ENCODE data around the gene INF2.

Gene INF2

DNA sequence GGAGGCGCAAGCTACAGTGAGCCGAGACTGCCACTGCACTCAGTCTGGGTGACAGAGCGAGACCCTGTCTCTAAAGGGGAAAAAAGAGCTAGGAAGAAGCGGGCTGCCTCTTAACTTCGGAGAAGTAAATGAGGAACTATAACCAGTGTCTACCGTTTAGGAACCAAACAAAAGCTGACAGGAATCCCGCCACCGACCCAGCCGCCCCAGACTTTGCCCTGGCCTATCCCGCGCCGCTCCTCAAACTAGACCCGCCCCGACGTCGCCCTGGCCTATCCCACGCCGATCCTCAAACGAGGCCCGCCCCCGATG, 63.0 kb downstream of the INF2 start:
- Histone ChIP-seq H3K4me3 (ENCODE audit: low read depth, low read length) (peak overlapping the region; percentile 50), H2BK120ac (ENCODE audit: insufficient read depth, low read length, poor library complexity) (peak overlapping the region; percentile 23), H3K79me1 (ENCODE audit: low read length) (peaks cover 8% of the 10 kb centered on the region)

DNA sequence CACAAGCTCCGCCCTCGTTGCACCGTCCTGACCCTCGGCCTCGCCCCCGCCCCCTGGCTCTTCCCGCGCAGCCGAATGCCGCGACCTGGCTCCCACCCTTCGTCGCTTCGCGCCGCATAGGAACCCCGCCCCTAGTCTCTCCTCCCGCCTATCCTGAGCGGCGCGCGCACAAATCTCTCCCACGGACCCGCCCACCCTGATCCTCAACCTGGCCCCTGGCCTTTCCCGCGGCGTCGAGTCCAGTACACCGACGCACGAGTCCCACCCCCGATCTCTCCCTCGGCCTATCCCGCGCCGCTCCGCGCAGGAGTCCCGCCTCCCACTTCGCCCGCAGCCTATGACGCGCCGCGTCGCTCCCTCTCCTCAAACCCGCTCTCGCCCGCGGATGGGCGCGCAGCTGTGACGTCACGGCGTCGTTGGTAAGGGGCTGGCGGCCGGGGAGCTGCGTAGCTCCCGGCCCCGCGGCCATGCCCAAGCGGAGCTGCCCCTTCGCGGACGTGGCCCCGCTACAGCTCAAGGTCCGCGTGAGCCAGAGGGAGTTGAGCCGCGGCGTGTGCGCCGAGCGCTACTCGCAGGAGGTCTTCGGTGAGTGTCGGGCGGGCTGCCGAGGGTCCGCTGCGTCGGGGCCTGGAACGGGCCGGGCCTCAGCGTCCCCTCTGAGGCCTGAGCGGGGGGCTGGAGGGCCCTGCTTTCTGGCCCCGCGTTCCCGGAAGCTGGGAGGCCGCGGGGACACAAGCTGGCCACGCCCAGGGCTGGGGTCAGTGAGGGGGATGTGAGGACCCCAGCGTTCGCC, 63.5 kb downstream of the INF2 start, which contains the start of gene SIVA1:
Gene SIVA1 (plus strand): TSS at position 413 of the 793 bp plus-strand sequence. CDS start 55 bp downstream, at position 468.
- Histone ChIP-seq H2BK120ac (ENCODE audit: insufficient read depth, low read length, poor library complexity) (peak within 1 kb of the TSS; percentile 90), H3K18ac (ENCODE audit: low read length) (peak within 1 kb of the TSS; percentile 87), H3K14ac (ENCODE audit: low read length) (peak within 1 kb of the TSS; percentile 93), H3K9ac (ENCODE audit: low read length) (peak within 1 kb of the TSS; percentile 98), H2BK12ac (ENCODE audit: low read length) (no peak within 1 kb of the TSS), H3K4me2 (ENCODE audit: low read length) (peak within 1 kb of the TSS; percentile 92), H3K79me2 (ENCODE audit: control insufficient read depth, insufficient read depth, low read length, poor library complexity) (peaks cover 13% of the 10 kb centered on the region), H3K4me3 (ENCODE audit: low read depth, low read length) (peak within 1 kb of the TSS; percentile 100), H3K23ac (ENCODE audit: low read length) (no peak within 1 kb of the TSS), H3K4me1 (ENCODE audit: control insufficient read depth in 1 of 2, insufficient read depth in 2 of 2, low read length in 2 of 2) (peaks cover 14 to 23% of the 10 kb centered on the region in 2 experiments), H3K27me3 (ENCODE audit: insufficient read depth, low read length) (no peaks in the 10 kb centered on the region), H4K8ac (ENCODE audit: low read depth, low read length) (peak within 1 kb of the TSS; percentile 97), H2AK5ac (ENCODE audit: low read length) (peak within 1 kb of the TSS; percentile 80), H3K79me1 (ENCODE audit: low read length) (peaks cover 8% of the 10 kb centered on the region), H4K12ac (ENCODE audit: low read depth, low read length) (peak within 1 kb of the TSS; percentile 85), H3K9me3 (ENCODE audit: insufficient read depth, low read depth, low read length) (peaks cover 16% of the 10 kb centered on the region), H4K91ac (ENCODE audit: low read depth, low read length) (peak within 1 kb of the TSS; percentile 78), H3K36me3 (ENCODE audit: control insufficient read depth in 1 of 2, insufficient read depth in 2 of 2, low read length in 2 of 2) (peaks cover 28 to 30% of the 10 kb centered on the region in 2 experiments), H3K4ac (ENCODE audit: low read depth, low read length) (peak within 1 kb of the TSS; percentile 90), H2BK5ac (ENCODE audit: low read depth, low read length, poor library complexity) (peak within 1 kb of the TSS; percentile 78), H3K27ac (ENCODE audit: low read depth, low read length) (peak within 1 kb of the TSS; percentile 77), H2AFZ (ENCODE audit: insufficient read depth, low read length, poor library complexity) (peak within 1 kb of the TSS; percentile 68)
- DNase-seq: peak; percentile 99 to 100
- no CpG with 5 or more reads among the region's 95 CpGs for WGBS (ENCODE audit: extremely low coverage, insufficient coverage, insufficient read length)

More for the DNA sequence above, 63.0 kb downstream of the INF2 start:
- Histone ChIP-seq H3K79me2 (ENCODE audit: control insufficient read depth, insufficient read depth, low read length, poor library complexity) (peaks cover 13% of the 10 kb centered on the region), H2AFZ (ENCODE audit: insufficient read depth, low read length, poor library complexity) (no peak overlapping the region), H3K9ac (ENCODE audit: low read length) (peak overlapping the region; percentile 75), H2BK12ac (ENCODE audit: low read length) (no peak overlapping the region), H3K18ac (ENCODE audit: low read length) (no peak overlapping the region), H3K14ac (ENCODE audit: low read length) (peak overlapping the region; percentile 71), H2BK5ac (ENCODE audit: low read depth, low read length, poor library complexity) (peak overlapping the region; percentile 37), H3K4ac (ENCODE audit: low read depth, low read length) (no peak overlapping the region), H3K36me3 (ENCODE audit: control insufficient read depth in 1 of 2, insufficient read depth in 2 of 2, low read length in 2 of 2) (peaks cover 23 to 25% of the 10 kb centered on the region in 2 experiments), H3K27ac (ENCODE audit: low read depth, low read length) (peak overlapping the region; percentile 77), H3K9me3 (ENCODE audit: insufficient read depth, low read depth, low read length) (peaks cover 16% of the 10 kb centered on the region), H3K23ac (ENCODE audit: low read length) (no peak overlapping the region), H4K8ac (ENCODE audit: low read depth, low read length) (peak overlapping the region; percentile 87), H2AK5ac (ENCODE audit: low read length) (no peak overlapping the region), H4K91ac (ENCODE audit: low read depth, low read length) (peak overlapping the region; percentile 78), H3K27me3 (ENCODE audit: insufficient read depth, low read length) (no peaks in the 10 kb centered on the region), H3K4me1 (ENCODE audit: control insufficient read depth in 1 of 2, insufficient read depth in 2 of 2, low read length in 2 of 2) (peaks cover 18 to 25% of the 10 kb centered on the region in 2 experiments), H4K12ac (ENCODE audit: low read depth, low read length) (peak overlapping the region; percentile 37), H3K4me2 (ENCODE audit: low read length) (peak overlapping the region; percentile 69)
- DNase-seq: no peak
- no CpG with 5 or more reads among the region's 21 CpGs for WGBS (ENCODE audit: extremely low coverage, insufficient coverage, insufficient read length)

DNA sequence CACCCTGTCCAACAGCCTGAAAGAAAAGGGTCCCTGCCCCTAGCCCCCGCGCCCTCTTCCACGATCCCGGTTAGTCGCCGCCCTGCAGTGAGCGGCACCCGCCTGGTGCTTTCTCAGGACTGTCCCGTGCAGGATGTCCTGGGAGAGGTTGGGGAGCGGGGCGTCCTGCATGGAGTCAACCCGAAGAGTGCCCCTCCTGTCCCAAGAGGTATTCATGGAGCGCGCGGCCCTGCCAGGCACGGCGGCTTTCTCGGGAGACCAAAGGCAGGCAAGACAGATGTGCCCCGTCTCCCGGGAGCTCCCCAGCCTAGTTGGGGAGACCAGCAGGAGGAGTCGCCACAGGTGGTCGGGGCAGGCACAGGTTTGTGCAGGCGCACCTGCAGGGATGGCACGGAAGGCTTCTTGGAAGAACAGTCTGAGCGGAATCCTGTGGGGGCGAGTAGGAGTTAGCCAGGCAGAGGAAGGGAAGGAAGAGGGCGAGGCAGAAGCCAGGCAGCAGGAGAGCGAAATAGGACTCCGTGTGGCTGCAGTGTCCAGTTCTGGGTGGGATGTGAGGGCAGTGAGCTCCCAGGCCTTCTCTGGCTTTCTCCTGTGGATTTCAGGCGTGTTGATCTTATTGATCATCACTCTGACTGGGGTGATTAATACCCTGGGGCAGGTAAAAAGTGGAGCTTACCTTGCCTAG, 64.3 kb downstream of the INF2 start:
- Histone ChIP-seq H2AFZ (ENCODE audit: insufficient read depth, low read length, poor library complexity) (peak overlapping the region; percentile 68), H2BK120ac (ENCODE audit: insufficient read depth, low read length, poor library complexity) (peak overlapping the region; percentile 90), H3K14ac (ENCODE audit: low read length) (peak overlapping the region; percentile 93), H3K79me1 (ENCODE audit: low read length) (peaks cover 8% of the 10 kb centered on the region), H2AK5ac (ENCODE audit: low read length) (peak overlapping the region; percentile 80), H3K4me1 (ENCODE audit: control insufficient read depth in 1 of 2, insufficient read depth in 2 of 2, low read length in 2 of 2) (peaks cover 11 to 20% of the 10 kb centered on the region in 2 experiments), H3K4me3 (ENCODE audit: low read depth, low read length) (peak overlapping the region; percentile 100), H2BK5ac (ENCODE audit: low read depth, low read length, poor library complexity) (peak overlapping the region; percentile 78), H3K27ac (ENCODE audit: low read depth, low read length) (peak overlapping the region; percentile 66), H4K91ac (ENCODE audit: low read depth, low read length) (peak overlapping the region; percentile 74), H4K12ac (ENCODE audit: low read depth, low read length) (peak overlapping the region; percentile 85), H3K9me3 (ENCODE audit: insufficient read depth, low read depth, low read length) (peaks cover 16% of the 10 kb centered on the region), H4K8ac (ENCODE audit: low read depth, low read length) (peak overlapping the region; percentile 97), H2BK12ac (ENCODE audit: low read length) (no peak overlapping the region), H3K18ac (ENCODE audit: low read length) (peak overlapping the region; percentile 87), H3K23ac (ENCODE audit: low read length) (no peak overlapping the region), H3K9ac (ENCODE audit: low read length) (peak overlapping the region; percentile 98), H3K79me2 (ENCODE audit: control insufficient read depth, insufficient read depth, low read length, poor library complexity) (peaks cover 13% of the 10 kb centered on the region), H3K4me2 (ENCODE audit: low read length) (peak overlapping the region; percentile 92), H3K4ac (ENCODE audit: low read depth, low read length) (peak overlapping the region; percentile 90), H3K27me3 (ENCODE audit: insufficient read depth, low read length) (no peaks in the 10 kb centered on the region), H3K36me3 (ENCODE audit: control insufficient read depth in 1 of 2, insufficient read depth in 2 of 2, low read length in 2 of 2) (peaks cover 34 to 36% of the 10 kb centered on the region in 2 experiments)
- no CpG with 5 or more reads among the region's 30 CpGs for WGBS (ENCODE audit: extremely low coverage, insufficient coverage, insufficient read length)
- DNase-seq: peak; percentile 31 to 64

DNA sequence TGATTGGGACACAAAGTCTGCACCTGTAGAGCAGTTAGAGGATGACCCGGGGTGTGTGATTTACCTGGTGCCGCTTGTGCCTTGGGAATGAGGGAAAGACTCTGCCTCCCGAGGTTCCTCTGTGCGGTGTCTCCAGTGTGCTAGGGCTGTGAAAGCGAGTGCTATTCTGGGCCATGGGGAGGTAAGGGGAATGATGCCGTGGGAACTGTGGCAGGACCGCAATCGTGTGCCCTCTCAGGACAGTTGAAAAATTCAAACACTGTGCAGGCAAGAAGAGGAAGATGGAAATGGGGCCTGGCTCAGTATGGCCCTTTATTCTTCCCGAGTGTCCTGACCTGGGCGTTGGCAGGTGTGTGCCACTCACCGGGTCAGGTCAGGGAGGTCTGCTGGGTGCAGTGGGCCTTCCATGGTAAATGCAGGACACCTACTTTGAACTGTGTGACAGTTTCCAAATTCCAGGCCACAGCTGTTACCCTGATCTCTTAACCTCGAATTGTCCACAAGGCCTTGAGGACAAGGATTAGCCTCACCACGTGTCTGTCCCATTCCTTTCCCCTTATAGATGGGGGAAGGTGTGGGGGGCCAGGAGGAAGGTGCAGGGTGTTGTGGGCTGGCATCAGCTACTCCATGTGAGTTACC, 64.9 kb downstream of the INF2 start:
- H3K79me1 ChIP-seq (ENCODE audit: low read length): peaks cover 8% of the 10 kb centered on the region
- H3K79me2 ChIP-seq (ENCODE audit: control insufficient read depth, insufficient read depth, low read length, poor library complexity): peaks cover 13% of the 10 kb centered on the region
- H3K27me3 ChIP-seq (ENCODE audit: insufficient read depth, low read length): no peaks in the 10 kb centered on the region
- peaks cover 16% of the 10 kb centered on the region for H3K9me3 ChIP-seq (ENCODE audit: insufficient read depth, low read depth, low read length)
- H2BK120ac ChIP-seq (ENCODE audit: insufficient read depth, low read length, poor library complexity): no peak overlapping the region
- H3K4me1 ChIP-seq (ENCODE audit: control insufficient read depth in 1 of 2, insufficient read depth in 2 of 2, low read length in 2 of 2): peaks cover 11 to 17% of the 10 kb centered on the region in 2 experiments
- H2BK5ac ChIP-seq (ENCODE audit: low read depth, low read length, poor library complexity): no peak overlapping the region
- WGBS (ENCODE audit: extremely low coverage, insufficient coverage, insufficient read length): no CpG with 5 or more reads among the region's 13 CpGs
- H4K8ac ChIP-seq (ENCODE audit: low read depth, low read length): no peak overlapping the region
- peak overlapping the region; percentile 100 for H3K4me3 ChIP-seq (ENCODE audit: low read depth, low read length)
- H2BK12ac ChIP-seq (ENCODE audit: low read length): no peak overlapping the region
- H3K4ac ChIP-seq (ENCODE audit: low read depth, low read length): peak overlapping the region; percentile 37
- no peak overlapping the region for H3K27ac ChIP-seq (ENCODE audit: low read depth, low read length)
- no peak overlapping the region for H3K23ac ChIP-seq (ENCODE audit: low read length)
- H3K4me2 ChIP-seq (ENCODE audit: low read length): peak overlapping the region; percentile 92
- no peak overlapping the region for H4K12ac ChIP-seq (ENCODE audit: low read depth, low read length)
- no peak overlapping the region for H2AFZ ChIP-seq (ENCODE audit: insufficient read depth, low read length, poor library complexity)
- no peak overlapping the region for H3K14ac ChIP-seq (ENCODE audit: low read length)
- peak overlapping the region; percentile 98 for H3K9ac ChIP-seq (ENCODE audit: low read length)
- no peak for DNase-seq
- H2AK5ac ChIP-seq (ENCODE audit: low read length): no peak overlapping the region
- H3K36me3 ChIP-seq (ENCODE audit: control insufficient read depth in 1 of 2, insufficient read depth in 2 of 2, low read length in 2 of 2): peaks cover 40 to 42% of the 10 kb centered on the region in 2 experiments
- H4K91ac ChIP-seq (ENCODE audit: low read depth, low read length): no peak overlapping the region
- H3K18ac ChIP-seq (ENCODE audit: low read length): peak overlapping the region; percentile 7
